Loucy (cell line): Measurements from ENCODE around the gene CLVS2.

Source experiments
- EZH2phosphoT487 ChIP-seq: fragments of 200-600 bp; IDR thresholded peaks from 2 replicates; pipeline ENCODE4 v1.6.1; 2018; ENCODE audit warnings: antibody characterized with exemption, mild to moderate bottlenecking, moderate library complexity, borderline replicate concordance
- TF ChIP-seq, protein P1 (sequence below): fragments of 200-600 bp; sonication (generic); conservative IDR thresholded peaks from 2 replicates; pipeline ENCODE4 v1.5.1; 2014; ENCODE audit warnings: mild to moderate bottlenecking, antibody characterized with exemption, low read length

DNA sequence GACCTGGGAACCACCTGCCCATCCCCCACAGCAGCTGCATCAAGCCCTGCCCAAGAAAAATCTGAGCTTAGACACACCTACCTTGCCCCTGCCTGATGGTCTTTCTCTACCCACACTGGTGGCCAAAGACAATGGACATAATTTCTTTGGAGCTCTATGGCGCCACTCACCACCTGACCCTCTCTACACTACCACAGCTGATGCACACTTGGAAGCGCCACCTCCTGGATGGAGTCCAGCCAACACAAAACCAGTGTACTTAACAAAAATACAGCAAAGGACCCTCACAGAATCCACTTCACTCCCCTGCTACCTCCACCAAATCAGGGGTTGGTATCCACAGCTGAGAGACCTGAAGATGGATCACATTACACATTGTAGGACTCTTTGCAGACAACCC is 39.7 kb upstream of the CLVS2 start:
- TF ChIP-seq, protein P1, sequence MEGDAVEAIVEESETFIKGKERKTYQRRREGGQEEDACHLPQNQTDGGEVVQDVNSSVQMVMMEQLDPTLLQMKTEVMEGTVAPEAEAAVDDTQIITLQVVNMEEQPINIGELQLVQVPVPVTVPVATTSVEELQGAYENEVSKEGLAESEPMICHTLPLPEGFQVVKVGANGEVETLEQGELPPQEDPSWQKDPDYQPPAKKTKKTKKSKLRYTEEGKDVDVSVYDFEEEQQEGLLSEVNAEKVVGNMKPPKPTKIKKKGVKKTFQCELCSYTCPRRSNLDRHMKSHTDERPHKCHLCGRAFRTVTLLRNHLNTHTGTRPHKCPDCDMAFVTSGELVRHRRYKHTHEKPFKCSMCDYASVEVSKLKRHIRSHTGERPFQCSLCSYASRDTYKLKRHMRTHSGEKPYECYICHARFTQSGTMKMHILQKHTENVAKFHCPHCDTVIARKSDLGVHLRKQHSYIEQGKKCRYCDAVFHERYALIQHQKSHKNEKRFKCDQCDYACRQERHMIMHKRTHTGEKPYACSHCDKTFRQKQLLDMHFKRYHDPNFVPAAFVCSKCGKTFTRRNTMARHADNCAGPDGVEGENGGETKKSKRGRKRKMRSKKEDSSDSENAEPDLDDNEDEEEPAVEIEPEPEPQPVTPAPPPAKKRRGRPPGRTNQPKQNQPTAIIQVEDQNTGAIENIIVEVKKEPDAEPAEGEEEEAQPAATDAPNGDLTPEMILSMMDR: no peak
- TF ChIP-seq EZH2phosphoT487: no peak
